Measurements from ENCODE around the gene TRIP10. TPM values are rescaled to one million over a fixed set of nuclear protein-coding genes. Genes with fewer than 3 reads are reported as not detected.
"Not testable (repeated sequence)": the region's sequence is repeated elsewhere in the genome, so short reads cannot be mapped to it uniquely, and the experiment has no call there.

Gene TRIP10
- total RNA-seq, 1 donor = 50.1 TPM

DNA sequence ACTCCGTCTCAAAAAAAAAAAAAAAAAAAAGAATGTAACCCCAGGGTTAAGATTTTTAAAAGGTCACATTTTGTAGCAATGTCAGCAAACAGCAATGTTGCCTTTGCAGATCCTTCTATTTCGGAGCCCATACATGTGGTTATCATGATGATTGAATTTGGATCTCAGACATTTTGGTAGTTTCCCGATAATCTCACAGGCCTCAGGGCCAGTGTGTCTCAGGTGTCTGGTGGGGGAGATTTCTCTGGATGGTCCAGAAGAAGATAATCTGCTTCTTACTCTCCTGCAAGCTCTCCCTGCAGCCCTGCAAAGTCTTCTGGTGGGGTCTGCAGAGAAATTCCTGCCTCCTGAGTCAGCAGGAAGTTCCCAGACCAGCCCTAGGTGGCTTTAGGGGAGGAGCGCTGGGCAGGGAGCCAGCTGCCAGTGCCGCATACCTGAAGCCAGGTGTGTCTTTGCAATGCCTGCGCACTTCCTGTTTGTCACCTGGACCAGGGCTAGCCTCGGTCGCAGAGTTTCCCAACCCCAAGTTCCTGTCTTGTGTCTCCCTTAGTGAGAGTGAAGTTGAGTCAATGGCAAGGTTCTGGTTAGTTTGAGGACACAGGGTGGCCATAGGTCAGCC, 26.4 kb downstream of the TRIP10 start:
- no peak for TF ChIP-seq CTCF (IDR thresholded peaks at IDR 0.05; ENCODE audit: insufficient read depth, low read depth, low read length)
- DNase-seq (ENCODE audit: low read depth) = no peak
- H3K4me3 ChIP-seq (ENCODE audit: low read depth, low read length) = no peak overlapping the region

DNA sequence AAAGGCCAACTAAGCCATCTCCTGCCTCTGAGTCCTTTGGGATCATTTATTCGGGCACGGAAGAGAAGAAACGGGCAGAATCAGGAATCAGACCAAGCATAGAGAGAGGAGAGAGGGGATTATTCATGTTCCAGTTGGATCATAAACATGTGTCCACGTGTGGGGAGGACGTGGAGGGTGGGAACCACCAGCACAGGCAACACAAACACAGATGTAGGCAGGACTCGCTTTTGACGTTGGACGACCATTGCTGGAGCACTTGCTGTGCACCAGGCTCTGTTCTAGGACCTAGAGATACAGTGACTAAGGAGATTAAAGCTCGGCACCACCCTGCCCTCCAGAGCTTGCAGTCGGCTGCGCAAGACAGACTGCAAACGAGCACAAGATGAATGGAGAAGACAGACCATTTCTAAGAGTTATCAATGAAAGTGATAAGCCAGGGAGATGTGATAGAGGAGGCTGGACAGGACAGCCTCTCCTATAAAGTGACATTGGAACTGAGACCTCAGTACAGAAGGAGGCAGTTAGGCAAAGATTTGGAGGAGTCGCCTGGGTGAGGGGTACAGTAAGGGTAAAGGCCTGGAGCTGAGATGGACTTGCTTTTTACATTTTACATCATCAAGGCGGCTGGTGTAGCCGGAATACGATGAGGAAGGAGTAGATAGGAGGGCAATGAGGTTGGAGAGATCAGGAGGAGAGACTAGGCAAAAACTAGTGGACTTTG, 27.0 kb downstream of the TRIP10 start:
- TF ChIP-seq CTCF (IDR thresholded peaks at IDR 0.05; ENCODE audit: insufficient read depth, low read depth, low read length) = no peak
- H3K4me3 ChIP-seq (ENCODE audit: low read depth, low read length) = no peak overlapping the region
- DNase-seq (ENCODE audit: low read depth) = no peak

DNA sequence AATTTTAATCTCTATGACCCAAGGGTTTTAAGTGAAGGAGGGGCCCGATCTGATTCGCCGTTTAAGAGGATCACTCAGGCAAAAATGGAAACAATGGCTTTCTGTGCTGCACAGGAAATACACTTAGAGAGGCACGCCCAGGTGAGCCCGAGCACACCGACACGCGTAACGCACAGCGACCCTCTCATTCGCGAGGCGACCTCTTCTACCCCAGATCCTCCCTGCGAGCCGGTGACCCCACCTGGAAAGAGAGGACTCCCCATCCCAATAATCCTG, 27.5 kb downstream of the TRIP10 start:
- peak overlapping the region; percentile 34 for H3K4me3 ChIP-seq (ENCODE audit: low read depth, low read length)
- DNase-seq (ENCODE audit: low read depth) = no peak
- no peak for TF ChIP-seq CTCF (IDR thresholded peaks at IDR 0.05; ENCODE audit: insufficient read depth, low read depth, low read length)

GRCh38 chr19:6767357-6768235, 28.1 kb downstream of the TRIP10 start, which contains the start of gene SH2D3A:
SH2D3A (minus strand) TSS chr19:6767435; CDS start chr19:6763748, 3,687 bp downstream.
- H3K4me3 ChIP-seq (ENCODE audit: low read depth, low read length) = peak within 1 kb of the TSS; percentile 34
- peak; percentile 37 for DNase-seq (ENCODE audit: low read depth)
- no peak for TF ChIP-seq CTCF (IDR thresholded peaks at IDR 0.05; ENCODE audit: insufficient read depth, low read depth, low read length)

GRCh38 chr19:6768236-6768785, 28.8 kb downstream of the TRIP10 start:
- no peak overlapping the region for H3K4me3 ChIP-seq (ENCODE audit: low read depth, low read length)
- no peak for DNase-seq (ENCODE audit: low read depth)
- no peak for TF ChIP-seq CTCF (IDR thresholded peaks at IDR 0.05; ENCODE audit: insufficient read depth, low read depth, low read length)

DNA sequence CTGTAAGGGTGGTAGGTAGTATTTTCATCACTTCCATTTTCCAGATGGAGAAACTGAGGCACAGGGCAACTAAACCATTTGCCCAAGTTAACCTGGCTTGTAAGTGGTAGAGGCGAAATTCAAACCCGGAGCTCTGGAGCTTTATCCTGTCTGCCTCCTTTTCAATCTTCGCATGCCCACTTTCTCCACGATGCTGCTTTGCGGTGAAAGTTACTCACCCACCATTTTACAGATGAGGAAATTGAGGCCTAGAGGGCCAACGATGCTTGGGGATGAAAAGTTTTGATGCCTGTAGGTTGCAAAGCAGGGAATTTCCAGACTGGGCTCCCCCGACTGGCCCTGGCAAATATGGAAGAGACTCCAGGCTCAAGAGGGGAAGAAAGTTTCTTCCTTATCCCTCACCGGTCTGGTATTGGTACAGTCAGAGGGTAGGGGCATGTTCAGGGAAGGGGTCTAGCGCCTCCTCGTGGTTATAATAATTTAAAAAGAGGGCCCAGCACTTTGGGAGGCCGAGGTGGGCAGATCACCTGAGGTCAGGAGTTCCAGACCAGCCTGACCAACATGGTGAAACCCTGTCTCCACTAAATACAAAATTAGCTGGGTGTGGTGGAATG, 29.6 kb downstream of the TRIP10 start:
- peak; percentile 42 for DNase-seq (ENCODE audit: low read depth)
- TF ChIP-seq CTCF (IDR thresholded peaks at IDR 0.05; ENCODE audit: insufficient read depth, low read depth, low read length) = peak; percentile 51
- H3K4me3 ChIP-seq (ENCODE audit: low read depth, low read length) = no peak overlapping the region

GRCh38 chr19:6771648-6772027, 32.2 kb downstream of the TRIP10 start:
- DNase-seq (ENCODE audit: low read depth); H3K4me3 ChIP-seq (ENCODE audit: low read depth, low read length): not testable (repeated sequence)
